HG02642 (cell line): Measurements from ENCODE around the gene OSBP2.

Source experiments
- ATAC-seq: cut with Tn5 transposase; IDR thresholded peaks from one replicate; pipeline ENCODE4 v1.9.1; 2021; ENCODE audit warnings: mild to moderate bottlenecking; ENCODE audit not compliant: unreplicated experiment, poor library complexity

The OSBP2 gene

GRCh38 chr22:30829901-30830550, 135.4 kb downstream of the OSBP2 start:
- no peak for ATAC-seq

- ATAC-seq = no peak
These were observed 136.2 kb downstream of the OSBP2 start for GRCh38 chr22:30830907-30831306.

- ATAC-seq = no peak
These were observed 137.8 kb downstream of the OSBP2 start for GRCh38 chr22:30832407-30832987.

GRCh38 chr22:30833322-30833721, 138.6 kb downstream of the OSBP2 start:
- no peak for ATAC-seq

GRCh38 chr22:30837531-30837930, 142.9 kb downstream of the OSBP2 start:
- no peak for ATAC-seq

- ATAC-seq = no peak
These were observed 143.4 kb downstream of the OSBP2 start for GRCh38 chr22:30838111-30838510.

- ATAC-seq = no peak
These were observed 146.6 kb downstream of the OSBP2 start for GRCh38 chr22:30841273-30841672.

GRCh38 chr22:30843245-30843644, 148.6 kb downstream of the OSBP2 start:
- ATAC-seq = no peak

GRCh38 chr22:30847583-30847982, 152.9 kb downstream of the OSBP2 start:
- ATAC-seq = no peak

GRCh38 chr22:30855266-30855665, 160.6 kb downstream of the OSBP2 start:
- no peak for ATAC-seq

- no peak for ATAC-seq
These were observed 161.2 kb downstream of the OSBP2 start for GRCh38 chr22:30855677-30856518.

GRCh38 chr22:30856741-30857502, 162.2 kb downstream of the OSBP2 start:
- ATAC-seq = no peak

GRCh38 chr22:30857791-30858190, 163.1 kb downstream of the OSBP2 start:
- no peak for ATAC-seq

- ATAC-seq = no peak
These were observed 164.5 kb downstream of the OSBP2 start for GRCh38 chr22:30858976-30859713.

- ATAC-seq = no peak
These were observed 165.0 kb downstream of the OSBP2 start for GRCh38 chr22:30859714-30860095.

- no peak for ATAC-seq
These were observed 165.8 kb downstream of the OSBP2 start for GRCh38 chr22:30860176-30861105.

GRCh38 chr22:30861131-30861530, 166.5 kb downstream of the OSBP2 start:
- no peak for ATAC-seq

GRCh38 chr22:30861688-30862552, 167.2 kb downstream of the OSBP2 start:
- ATAC-seq = no peak
